B cell (primary cell): ENCODE data around the gene TIE1. TPM values are rescaled to one million over a fixed set of nuclear protein-coding genes. Genes with fewer than 3 reads are reported as not detected.

Experiments used
- ATAC-seq: fragments of 200-7000 bp; cut with Tn5 transposase; one replicate; pipeline ENCODE4 v1.10.0; 2021; ENCODE audit warnings: low read depth, mild to moderate bottlenecking, moderate number of reproducible peaks, moderate library complexity
- CTCF ChIA-PET: fragments of 350-600 bp; sonication (Branson Sonifier 250); formaldehyde crosslinking; loops from one replicate; lab custom pipeline; 2021; ENCODE audit warnings: antibody characterized with exemption, inconsistent platforms; lab: Charles Lee
- POLR2A ChIA-PET: fragments of 350-600 bp; sonication (Branson Sonifier 250); formaldehyde crosslinking; loops from one replicate; lab custom pipeline; 2021; ENCODE audit warnings: antibody characterized with exemption; lab: Charles Lee
- DNase-seq: peaks from one replicate; pipeline ENCODE4 v3.0.0; 2013
- H2AFZ ChIP-seq: 2 replicates; pipeline ENCODE4 v1.6.1; 2012; ENCODE audit warnings: mild to moderate bottlenecking, low read depth, low read length; ENCODE audit not compliant: insufficient read depth, poor library complexity, severe bottlenecking
- H3K27ac ChIP-seq, 2 donors: 1 replicate in 1 of 2; 2 replicates in 1 of 2; pipeline ENCODE4 v1.5.1; 2012 to 2013; ENCODE audit warnings: low read length in 2 of 2, mild to moderate bottlenecking in 2 of 2, moderate library complexity in 1 of 2
- H3K27me3 ChIP-seq, 4 experiments: fragments of 200-600 bp in 1 of 4; sonication (generic) in 1 of 4; replicated peaks in 1 of 4; 1 replicate in 2 of 4; 2 replicates in 2 of 4; pipeline versions ENCODE4 v1.6.1 to v1.7.0; 2013 to 2016; ENCODE audit warnings: low read length in 3 of 4, mild to moderate bottlenecking in 2 of 4, mixed read lengths in 1 of 4, moderate library complexity in 1 of 4; ENCODE audit not compliant: insufficient read depth in 4 of 4, control insufficient read depth in 3 of 4; ENCODE audit errors: control extremely low read depth in 1 of 4
- H3K36me3 ChIP-seq, 2 experiments: replicated peaks in 1 of 2; 1 replicate in 1 of 2; 2 replicates in 1 of 2; pipeline versions ENCODE4 v1.6.1 to v1.7.1; 2013; ENCODE audit warnings: low read length in 1 of 2; ENCODE audit not compliant: insufficient read depth in 2 of 2, control insufficient read depth in 1 of 2; ENCODE audit errors: control extremely low read depth in 1 of 2, extremely low read depth in 1 of 2
- H3K4me1 ChIP-seq, 2 donors: fragments of 200-600 bp in 1 of 2; sonication (generic) in 1 of 2; 1 replicate in 1 of 2; 2 replicates in 1 of 2; pipeline versions ENCODE4 v1.5.1 to v1.6.1; 2013 to 2017; ENCODE audit warnings: low read length in 2 of 2; ENCODE audit not compliant: control insufficient read depth in 2 of 2, insufficient read depth in 2 of 2
- H3K4me2 ChIP-seq: replicated peaks from 2 replicates; pipeline ENCODE3; 2012; ENCODE audit warnings: mild to moderate bottlenecking, low read depth, low read length; ENCODE audit not compliant: poor library complexity, severe bottlenecking
- H3K4me3 ChIP-seq, 5 experiments: fragments of 200-600 bp in 1 of 5; sonication (generic) in 1 of 5; 1 replicate in 3 of 5; 2 replicates in 2 of 5; pipeline versions ENCODE4 v1.5.1 to v1.7.0; 2011 to 2016; ENCODE audit warnings: low read length in 4 of 5, mild to moderate bottlenecking in 4 of 5, low read depth in 2 of 5, control low read depth in 1 of 5, moderate library complexity in 1 of 5; ENCODE audit not compliant: insufficient read depth in 1 of 5; ENCODE audit errors: control extremely low read depth in 1 of 5, extremely low read depth in 1 of 5
- H3K79me2 ChIP-seq: fragments of 200-600 bp; sonication (generic); one replicate; pipeline ENCODE4 v1.6.0; 2016; ENCODE audit warnings: low read length; ENCODE audit not compliant: control insufficient read depth, insufficient read depth
- H3K9ac ChIP-seq: fragments of 200-600 bp; sonication (generic); 2 replicates; pipeline ENCODE4 v1.6.1; 2017; ENCODE audit warnings: mild to moderate bottlenecking, low read length, moderate library complexity
- H3K9me3 ChIP-seq, 3 donors: one replicate each; pipeline versions ENCODE4 v1.6.1 to v1.7.1; 2013; ENCODE audit warnings: low read length in 2 of 3; ENCODE audit not compliant: control insufficient read depth in 2 of 3, insufficient read depth in 1 of 3; ENCODE audit errors: control extremely low read depth in 1 of 3
- H4K20me1 ChIP-seq: 2 replicates; pipeline ENCODE4 v1.6.0; 2012; ENCODE audit warnings: mild to moderate bottlenecking, low read length; ENCODE audit not compliant: insufficient read depth, control insufficient read depth, poor library complexity, severe bottlenecking
- H3K27ac Mint-ChIP-seq: one replicate; pipeline ENCODE4 v1.8.0; 2021; ENCODE audit warnings: mixed read lengths
- H3K27me3 Mint-ChIP-seq: one replicate; pipeline ENCODE4 v1.8.0; 2021; ENCODE audit warnings: mixed read lengths
- H3K4me1 Mint-ChIP-seq: one replicate; pipeline ENCODE4 v1.8.0; 2021; ENCODE audit warnings: mixed read lengths
- H3K4me3 Mint-ChIP-seq: one replicate; pipeline ENCODE4 v1.8.0; 2021; ENCODE audit warnings: mixed read lengths
- H3K9me3 Mint-ChIP-seq: one replicate; pipeline ENCODE4 v1.8.0; 2022; ENCODE audit warnings: mixed read lengths; ENCODE audit not compliant: insufficient read depth
- EZH2 ChIP-seq: IDR thresholded peaks from 2 replicates; pipeline ENCODE4 v1.6.1; 2012; ENCODE audit warnings: borderline replicate concordance, low read depth, mild to moderate bottlenecking, moderate library complexity, low read length; ENCODE audit not compliant: insufficient read depth, poor library complexity, severe bottlenecking
- WGBS: methylation state at CpG from one replicate; pipeline ENCODE4 v1.1.5; 2013; ENCODE audit warnings: missing lambda C conversion rate; ENCODE audit not compliant: insufficient coverage; 5-methylcytosine and 5-hydroxymethylcytosine counted together
- intact Hi-C: fragments of 100-400 bp; cut with micrococcal nuclease; formaldehyde crosslinking; loops from one replicate; pipeline ENCODE4 v1.10.0; 2022
- polyA plus RNA-seq: library from polyadenylated mRNA; depleted of rRNA; stranded (reverse); fragments of >200 nt; gene quantifications from 2 replicates; pipeline ENCODE4 v1.2.3, GENCODE V29; 2012
- total RNA-seq, 2 donors: library from RNA; stranded (reverse); fragments of 120-200 nt in 1 of 2; gene quantifications; 1 replicate in 1 of 2; 2 replicates in 1 of 2; pipeline versions ENCODE4 v1.2.3 to v1.2.4, GENCODE V29; 2013 to 2022
- TF ChIP-seq, protein P1 (sequence below): fragments of 200-600 bp; IDR thresholded peaks from one replicate; pipeline ENCODE4 v1.8.0; 2022; ENCODE audit warnings: antibody characterized with exemption, mild to moderate bottlenecking

Gene TIE1
- total and polyA plus RNA-seq, 2 donors (not counting 1 experiment from before 2014, with no cell fraction given) = 0.10 TPM; not detected in 1

DNA sequence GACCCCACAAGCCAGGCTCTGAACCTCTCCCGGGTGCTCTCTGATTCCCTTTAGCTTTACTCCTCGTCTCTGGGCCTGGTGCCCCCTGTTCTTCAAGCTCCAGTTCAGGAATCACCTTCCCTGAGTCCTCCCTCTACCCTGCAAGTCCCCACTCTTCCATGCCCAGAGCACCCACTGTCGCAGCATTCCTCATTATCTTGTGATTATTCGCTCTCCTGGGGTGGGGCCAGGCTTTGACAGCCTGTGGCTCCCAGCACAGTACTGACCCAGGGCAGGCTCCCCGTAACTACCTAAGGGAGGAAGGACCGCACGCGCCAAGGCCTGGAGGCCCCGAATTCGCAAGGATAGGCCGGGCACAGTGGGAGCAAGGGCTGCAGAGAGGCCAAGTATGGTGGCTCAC lies 14.7 kb upstream of the TIE1 start:
- no peak overlapping the region for H3K27ac ChIP-seq
- H3K27me3 ChIP-seq = no peaks in the 10 kb centered on the region
- H4K20me1 ChIP-seq = no peaks in the 10 kb centered on the region
- no peak overlapping the region for H3K4me3 ChIP-seq
- no peak for TF ChIP-seq EZH2
- TF ChIP-seq, protein P1, sequence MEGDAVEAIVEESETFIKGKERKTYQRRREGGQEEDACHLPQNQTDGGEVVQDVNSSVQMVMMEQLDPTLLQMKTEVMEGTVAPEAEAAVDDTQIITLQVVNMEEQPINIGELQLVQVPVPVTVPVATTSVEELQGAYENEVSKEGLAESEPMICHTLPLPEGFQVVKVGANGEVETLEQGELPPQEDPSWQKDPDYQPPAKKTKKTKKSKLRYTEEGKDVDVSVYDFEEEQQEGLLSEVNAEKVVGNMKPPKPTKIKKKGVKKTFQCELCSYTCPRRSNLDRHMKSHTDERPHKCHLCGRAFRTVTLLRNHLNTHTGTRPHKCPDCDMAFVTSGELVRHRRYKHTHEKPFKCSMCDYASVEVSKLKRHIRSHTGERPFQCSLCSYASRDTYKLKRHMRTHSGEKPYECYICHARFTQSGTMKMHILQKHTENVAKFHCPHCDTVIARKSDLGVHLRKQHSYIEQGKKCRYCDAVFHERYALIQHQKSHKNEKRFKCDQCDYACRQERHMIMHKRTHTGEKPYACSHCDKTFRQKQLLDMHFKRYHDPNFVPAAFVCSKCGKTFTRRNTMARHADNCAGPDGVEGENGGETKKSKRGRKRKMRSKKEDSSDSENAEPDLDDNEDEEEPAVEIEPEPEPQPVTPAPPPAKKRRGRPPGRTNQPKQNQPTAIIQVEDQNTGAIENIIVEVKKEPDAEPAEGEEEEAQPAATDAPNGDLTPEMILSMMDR = no peak
- intact Hi-C loops = no loop called here
- ChIA-PET CTCF (no interaction called here), POLR2A (no interaction called here)
- no peaks in the 10 kb centered on the region for H3K79me2 ChIP-seq
- H3K9ac ChIP-seq = no peak overlapping the region
- ATAC-seq (no peak), DNase-seq (no peak)
- Mint-ChIP-seq H3K4me1 (no peaks in the 10 kb centered on the region), H3K4me3 (no peak overlapping the region), H3K27ac (no peak overlapping the region), H3K9me3 (no peaks in the 10 kb centered on the region), H3K27me3 (peaks cover 4% of the 10 kb centered on the region)
- no peaks in the 10 kb centered on the region for H3K36me3 ChIP-seq
- H3K4me1 ChIP-seq = no peaks in the 10 kb centered on the region
- no peak overlapping the region for H2AFZ ChIP-seq
- WGBS = 90% methylated on average over 11 of the region's 11 CpGs
- peaks cover 0 to 5% (median 0%) of the 10 kb centered on the region in 3 donors for H3K9me3 ChIP-seq
- no peak overlapping the region for H3K4me2 ChIP-seq

DNA sequence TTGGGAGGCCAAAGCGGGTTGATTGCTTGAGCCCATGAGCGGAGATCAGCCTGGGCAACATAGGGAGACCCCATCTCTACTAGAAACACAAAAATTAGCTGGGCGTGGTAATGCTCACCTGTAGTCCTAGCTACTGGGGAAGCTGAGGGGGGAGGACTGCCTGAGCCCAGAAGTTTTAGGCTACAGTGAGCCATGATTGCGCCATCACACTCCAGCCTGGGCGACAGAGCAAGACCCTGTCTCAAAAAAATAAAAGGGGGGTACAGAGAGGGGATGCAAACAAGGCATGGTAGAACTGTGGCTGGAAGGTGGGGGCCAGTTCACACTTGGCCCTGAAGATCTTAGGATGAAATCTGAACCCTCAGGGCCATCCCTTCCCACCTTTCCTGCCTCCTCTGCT lies 14.2 kb upstream of the TIE1 start:
- TF ChIP-seq EZH2 = no peak
- Histone ChIP-seq H3K27ac (no peak overlapping the region), H3K79me2 (no peaks in the 10 kb centered on the region), H2AFZ (no peak overlapping the region), H3K9me3 (peaks cover 0 to 5% (median 0%) of the 10 kb centered on the region in 3 donors), H4K20me1 (no peaks in the 10 kb centered on the region), H3K9ac (no peak overlapping the region), H3K4me3 (no peak overlapping the region), H3K4me2 (no peak overlapping the region), H3K36me3 (no peaks in the 10 kb centered on the region), H3K27me3 (no peaks in the 10 kb centered on the region), H3K4me1 (no peaks in the 10 kb centered on the region)
- no peak for ATAC-seq
- 100% methylated on average over 5 of the region's 5 CpGs for WGBS
- Mint-ChIP-seq H3K27ac (no peak overlapping the region), H3K4me3 (no peak overlapping the region), H3K9me3 (no peaks in the 10 kb centered on the region), H3K4me1 (no peaks in the 10 kb centered on the region), H3K27me3 (peaks cover 4% of the 10 kb centered on the region)
- intact Hi-C loops = no loop called here
- DNase-seq = no peak
- ChIA-PET POLR2A (no interaction called here), CTCF (no interaction called here)
